DOHH2 (cell line): ENCODE data around the gene ONECUT2.

Experiments
- CTCF ChIP-seq: fragments of 200-600 bp; sonication (generic); IDR thresholded peaks from one replicate; pipeline ENCODE4 v1.5.1; 2014; ENCODE audit warnings: antibody characterized with exemption, mild to moderate bottlenecking, low read depth, low read length; ENCODE audit not compliant: poor library complexity, severe bottlenecking
- EZH2phosphoT487 ChIP-seq: fragments of 200-600 bp; sonication (generic); IDR thresholded peaks from 2 replicates; pipeline ENCODE4 v1.6.1; 2017; ENCODE audit warnings: borderline replicate concordance, mild to moderate bottlenecking, antibody characterized with exemption, low read length, moderate library complexity, mixed read lengths

- TF ChIP-seq CTCF: no peak
- no peak for TF ChIP-seq EZH2phosphoT487
These were observed 70.1 kb downstream of the ONECUT2 start for GRCh38 chr18:57505231-57505630.
